ENCODE results near the gene KY. TPM values are rescaled to one million over a fixed set of nuclear protein-coding genes. Genes with fewer than 3 reads are reported as not detected.

The KY gene
- polyA plus RNA-seq, 3 donors: 0.03 to 0.09 TPM; not detected in 1

DNA sequence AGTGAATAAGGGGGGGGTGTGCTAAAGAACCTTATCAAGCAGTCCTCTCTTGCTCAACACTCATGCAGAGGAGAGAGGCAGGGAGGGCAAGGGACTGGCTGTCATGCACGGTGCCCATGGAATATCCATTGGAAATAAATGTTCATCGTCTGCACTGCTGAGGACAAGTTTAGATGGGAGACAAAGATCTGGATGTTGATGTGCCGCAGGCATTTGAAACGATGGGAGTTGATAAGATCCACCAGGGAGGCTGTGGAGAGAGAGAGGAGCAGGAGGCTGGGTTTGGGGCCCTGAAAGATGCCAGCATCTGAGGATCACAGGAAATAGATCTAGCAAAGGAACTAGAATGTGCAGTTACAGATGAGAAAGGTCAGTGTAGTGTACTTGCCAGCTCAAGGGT lies 88.8 kb downstream of the KY start:
- H3K36me3 Mint-ChIP-seq: peaks cover 41 to 50% of the 10 kb centered on the region in 2 donors
- H3K4me3 Mint-ChIP-seq: peak overlapping the region in 1 of 2 donors; percentile 3
- DNase-seq: no peak
- TF ChIP-seq, protein P1, sequence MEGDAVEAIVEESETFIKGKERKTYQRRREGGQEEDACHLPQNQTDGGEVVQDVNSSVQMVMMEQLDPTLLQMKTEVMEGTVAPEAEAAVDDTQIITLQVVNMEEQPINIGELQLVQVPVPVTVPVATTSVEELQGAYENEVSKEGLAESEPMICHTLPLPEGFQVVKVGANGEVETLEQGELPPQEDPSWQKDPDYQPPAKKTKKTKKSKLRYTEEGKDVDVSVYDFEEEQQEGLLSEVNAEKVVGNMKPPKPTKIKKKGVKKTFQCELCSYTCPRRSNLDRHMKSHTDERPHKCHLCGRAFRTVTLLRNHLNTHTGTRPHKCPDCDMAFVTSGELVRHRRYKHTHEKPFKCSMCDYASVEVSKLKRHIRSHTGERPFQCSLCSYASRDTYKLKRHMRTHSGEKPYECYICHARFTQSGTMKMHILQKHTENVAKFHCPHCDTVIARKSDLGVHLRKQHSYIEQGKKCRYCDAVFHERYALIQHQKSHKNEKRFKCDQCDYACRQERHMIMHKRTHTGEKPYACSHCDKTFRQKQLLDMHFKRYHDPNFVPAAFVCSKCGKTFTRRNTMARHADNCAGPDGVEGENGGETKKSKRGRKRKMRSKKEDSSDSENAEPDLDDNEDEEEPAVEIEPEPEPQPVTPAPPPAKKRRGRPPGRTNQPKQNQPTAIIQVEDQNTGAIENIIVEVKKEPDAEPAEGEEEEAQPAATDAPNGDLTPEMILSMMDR (IDR thresholded peaks at IDR 0.05): no peak
- H3K9me3 Mint-ChIP-seq: no peaks in the 10 kb centered on the region
- intact Hi-C loops (cut with micrococcal nuclease): no loop called here
- H3K27me3 Mint-ChIP-seq (ENCODE audit: low read depth in 3 of 3): no peaks in the 10 kb centered on the region
- H3K9me3 ChIP-seq (replicated peaks in 1 of 2; ENCODE audit: control insufficient read depth in 1 of 2, insufficient read depth in 1 of 2, low read length in 2 of 2): no peaks in the 10 kb centered on the region
- H3K36me3 ChIP-seq (replicated peaks in 1 of 2; ENCODE audit: control insufficient read depth in 1 of 2, insufficient read depth in 2 of 2, low read length in 2 of 2): peaks cover 16 to 54% of the 10 kb centered on the region in 2 donors
- H3K4me1 ChIP-seq (ENCODE audit: control insufficient read depth in 1 of 2, insufficient read depth in 2 of 2, low read length in 2 of 2): peaks cover 13 to 22% of the 10 kb centered on the region in 2 donors
- 94% methylated on average over 4 of the region's 4 CpGs for WGBS (ENCODE audit: insufficient coverage)
- no peak overlapping the region for H3K4me2 ChIP-seq (replicated peaks; ENCODE audit: extremely low read depth, low read length, poor library complexity, severe bottlenecking)
- no peak overlapping the region for H3K9ac ChIP-seq (ENCODE audit: insufficient read depth, low read length, poor library complexity, severe bottlenecking)
- H3K79me2 ChIP-seq (ENCODE audit: insufficient read depth, low read length): no peaks in the 10 kb centered on the region
- peaks cover 20% of the 10 kb centered on the region for H3K4me1 Mint-ChIP-seq
- no peaks in the 10 kb centered on the region for H4K20me1 ChIP-seq (ENCODE audit: insufficient read depth, low read length)
- peak overlapping the region; percentile 48 to 91 (median 80) for H3K27ac Mint-ChIP-seq
- H3K4me3 ChIP-seq (replicated peaks in 1 of 3; ENCODE audit: low read depth in 2 of 3, low read length in 3 of 3): no peak overlapping the region
- peak overlapping the region; percentile 31 to 61 for H3K27ac ChIP-seq (ENCODE audit: low read depth in 1 of 2, low read length in 2 of 2)
- H3K27me3 ChIP-seq (ENCODE audit: control insufficient read depth in 2 of 2, insufficient read depth in 2 of 2, low read length in 2 of 2): no peaks in the 10 kb centered on the region
- peak overlapping the region; percentile 6 for H2AFZ ChIP-seq (ENCODE audit: insufficient read depth, low read depth, low read length, poor library complexity, severe bottlenecking)

DNA sequence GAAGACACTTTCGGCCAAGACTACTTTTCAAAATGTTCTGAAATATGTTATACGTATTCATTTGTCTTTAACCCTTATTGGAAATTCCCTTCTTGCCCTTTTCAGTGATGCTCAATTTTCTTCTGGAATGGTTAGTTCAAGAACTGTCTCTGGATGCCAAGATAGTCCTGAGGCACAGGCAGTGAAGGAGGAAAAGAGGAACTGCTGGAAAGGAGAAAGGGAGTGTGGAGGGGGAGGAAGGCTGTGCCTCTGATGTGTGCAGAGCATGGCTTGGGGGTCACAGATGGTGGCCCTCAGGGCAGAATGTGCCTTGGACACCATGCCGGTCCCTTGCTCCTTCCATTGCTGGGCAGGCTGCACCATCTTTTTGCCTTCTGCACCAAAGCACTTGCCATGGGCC lies 91.2 kb downstream of the KY start:
- Mint-ChIP-seq H3K9me3 (no peaks in the 10 kb centered on the region), H3K4me3 (no peak overlapping the region), H3K27ac (peak overlapping the region in 3 of 7 donors; percentile 1 to 17 (median 6)), H3K4me1 (peaks cover 20% of the 10 kb centered on the region), H3K36me3 (peaks cover 41 to 44% of the 10 kb centered on the region in 2 donors), H3K27me3 (ENCODE audit: low read depth in 3 of 3) (no peaks in the 10 kb centered on the region)
- Histone ChIP-seq H3K36me3 (replicated peaks in 1 of 2; ENCODE audit: control insufficient read depth in 1 of 2, insufficient read depth in 2 of 2, low read length in 2 of 2) (peaks cover 14 to 63% of the 10 kb centered on the region in 2 donors), H3K4me2 (replicated peaks; ENCODE audit: extremely low read depth, low read length, poor library complexity, severe bottlenecking) (no peak overlapping the region), H3K4me1 (ENCODE audit: control insufficient read depth in 1 of 2, insufficient read depth in 2 of 2, low read length in 2 of 2) (peaks cover 13 to 22% of the 10 kb centered on the region in 2 donors), H4K20me1 (ENCODE audit: insufficient read depth, low read length) (no peaks in the 10 kb centered on the region), H3K27me3 (ENCODE audit: control insufficient read depth in 2 of 2, insufficient read depth in 2 of 2, low read length in 2 of 2) (no peaks in the 10 kb centered on the region), H3K9me3 (replicated peaks in 1 of 2; ENCODE audit: control insufficient read depth in 1 of 2, insufficient read depth in 1 of 2, low read length in 2 of 2) (no peaks in the 10 kb centered on the region), H3K27ac (ENCODE audit: low read depth in 1 of 2, low read length in 2 of 2) (peak overlapping the region in 1 of 2 donors; percentile 13), H3K4me3 (replicated peaks in 1 of 3; ENCODE audit: low read depth in 2 of 3, low read length in 3 of 3) (no peak overlapping the region), H2AFZ (ENCODE audit: insufficient read depth, low read depth, low read length, poor library complexity, severe bottlenecking) (no peak overlapping the region), H3K79me2 (ENCODE audit: insufficient read depth, low read length) (no peaks in the 10 kb centered on the region), H3K9ac (ENCODE audit: insufficient read depth, low read length, poor library complexity, severe bottlenecking) (no peak overlapping the region)
- TF ChIP-seq, protein P1 (IDR thresholded peaks at IDR 0.05): no peak
- intact Hi-C loops (cut with micrococcal nuclease): no loop called here
- 92% methylated on average over 2 of the region's 3 CpGs for WGBS (ENCODE audit: insufficient coverage)
- DNase-seq: no peak

Other genes with a start within 250 kb of the KY start
- 100 to 1,000 TPM in 1 of 3 donors, 10 to 100 TPM in 2; 33.5 to 102 (median 92.4) TPM for gene ANAPC13, start 165.0 kb downstream of the KY start, polyA plus RNA-seq
- gene CEP63, start 165.0 kb downstream of the KY start, polyA plus RNA-seq: 10 to 100 TPM; 11.1 to 18.8 (median 17.2) TPM
- under 1 TPM in 2 of 3 donors, not detected in 1; 0.06 to 0.55 TPM for gene EPHB1, start 144.2 kb upstream of the KY start, polyA plus RNA-seq

All from CD14-positive monocyte (primary cell).